Esophagus muscularis mucosa (tissue), 4 donors: ENCODE data around the gene CALML6. TPM values are rescaled to one million over a fixed set of nuclear protein-coding genes. Genes with fewer than 3 reads are reported as not detected.

Experiments used
- DNase-seq: peaks from one replicate; pipeline ENCODE4 v3.0.0-alpha.2; 2017; ENCODE audit errors: extremely low spot score
- H3K27ac ChIP-seq, 4 donors: fragments of 200-600 bp; sonication (generic); replicated peaks in 1 of 4; 1 replicate in 3 of 4; 2 replicates in 1 of 4; pipeline ENCODE4 v1.5.1; 2016 to 2019; ENCODE audit warnings: mild to moderate bottlenecking in 1 of 4
- H3K27me3 ChIP-seq, 4 donors: fragments of 200-600 bp; sonication (generic); one replicate each; pipeline versions ENCODE4 v1.5.1 to v1.6.0; 2016 to 2019
- H3K36me3 ChIP-seq, 4 donors: fragments of 200-600 bp; sonication (generic); one replicate each; pipeline ENCODE4 v1.5.1; 2016 to 2019
- H3K4me1 ChIP-seq, 4 donors: fragments of 200-600 bp; sonication (generic); one replicate each; pipeline ENCODE4 v1.5.1; 2016 to 2019
- H3K4me3 ChIP-seq, 4 donors: fragments of 200-600 bp; sonication (generic); 1 replicate in 2 of 4; 2 replicates in 2 of 4; pipeline ENCODE4 v1.5.1; 2016 to 2019; ENCODE audit warnings: mild to moderate bottlenecking in 4 of 4, moderate library complexity in 1 of 4
- H3K9me3 ChIP-seq, 4 donors: fragments of 200-600 bp; sonication (generic); 1 replicate in 3 of 4; 2 replicates in 1 of 4; pipeline ENCODE4 v1.5.1; 2016 to 2019
- EP300 ChIP-seq: sonication (generic); formaldehyde crosslinking; IDR thresholded peaks from one replicate; pipeline ENCODE4 v1.6.1; 2017; ENCODE audit warnings: antibody characterized with exemption
- POLR2A ChIP-seq: fragments of 450-650 bp; IDR thresholded peaks from one replicate; pipeline ENCODE4 v1.6.1; 2017; ENCODE audit warnings: antibody characterized with exemption, moderate library complexity, mild to moderate bottlenecking, low read depth
- POLR2AphosphoS5 ChIP-seq, 2 donors: sonication (generic); formaldehyde crosslinking; IDR thresholded peaks; one replicate each; pipeline ENCODE4 v1.6.1; 2017; ENCODE audit warnings: antibody characterized with exemption in 2 of 2
- WGBS: methylation state at CpG from one replicate; pipeline ENCODE4 v1.1.5; 2018; 5-methylcytosine and 5-hydroxymethylcytosine counted together
- intact Hi-C: fragments of 100-400 bp; cut with DNase I; formaldehyde crosslinking; loops from one replicate; pipeline ENCODE4 v1.15.1; 2023
- total RNA-seq, 4 donors: library from RNA; depleted of rRNA; stranded (reverse); fragments of >200 nt; gene quantifications; one replicate each; pipeline versions ENCODE4 v1.1.0 to v1.2.1, GENCODE V29; 2016
- TF ChIP-seq, protein P1 (sequence below), 3 experiments: fragments of 200-600 bp in 2 of 3; fragments of 450-650 bp in 1 of 3; sonication (generic) in 2 of 3; IDR thresholded peaks; one replicate each; pipeline ENCODE4 v1.5.1; 2017 to 2019; ENCODE audit warnings: antibody characterized with exemption in 3 of 3, mild to moderate bottlenecking in 2 of 3, moderate library complexity in 1 of 3

Gene CALML6
- total RNA-seq, 4 donors from 2014 or later, result not detected

DNA sequence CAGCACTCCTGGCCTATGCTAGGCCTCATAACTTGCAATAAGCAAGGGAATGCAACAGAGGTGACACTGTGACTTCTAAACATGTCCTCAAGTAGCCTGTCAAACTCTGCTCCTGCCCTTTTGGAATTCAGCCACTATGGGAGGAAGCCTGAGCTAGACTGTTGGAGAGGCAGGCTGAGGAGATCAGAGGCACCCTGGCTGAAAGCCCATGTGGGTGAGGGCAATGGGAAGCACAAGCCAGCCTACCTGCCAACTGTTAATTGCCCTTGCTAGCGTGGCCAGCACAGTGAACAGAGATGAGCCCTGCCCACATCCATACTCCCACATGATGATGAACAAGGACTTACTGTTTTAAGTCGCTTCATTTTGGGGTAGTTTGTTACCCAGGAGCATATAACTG is 41.9 kb upstream of the CALML6 start:
- Histone ChIP-seq H3K27ac (no peak overlapping the region), H3K36me3 (peaks cover 0 to 25% (median 11%) of the 10 kb centered on the region in 4 donors), H3K9me3 (no peaks in the 10 kb centered on the region), H3K4me3 (no peak overlapping the region), H3K27me3 (no peaks in the 10 kb centered on the region), H3K4me1 (peaks cover 73 to 94% (median 91%) of the 10 kb centered on the region in 4 donors)
- 65% methylated on average over 2 of the region's 2 CpGs for WGBS
- DNase-seq, result no peak
- no peak for TF ChIP-seq POLR2A
- TF ChIP-seq, protein P1, sequence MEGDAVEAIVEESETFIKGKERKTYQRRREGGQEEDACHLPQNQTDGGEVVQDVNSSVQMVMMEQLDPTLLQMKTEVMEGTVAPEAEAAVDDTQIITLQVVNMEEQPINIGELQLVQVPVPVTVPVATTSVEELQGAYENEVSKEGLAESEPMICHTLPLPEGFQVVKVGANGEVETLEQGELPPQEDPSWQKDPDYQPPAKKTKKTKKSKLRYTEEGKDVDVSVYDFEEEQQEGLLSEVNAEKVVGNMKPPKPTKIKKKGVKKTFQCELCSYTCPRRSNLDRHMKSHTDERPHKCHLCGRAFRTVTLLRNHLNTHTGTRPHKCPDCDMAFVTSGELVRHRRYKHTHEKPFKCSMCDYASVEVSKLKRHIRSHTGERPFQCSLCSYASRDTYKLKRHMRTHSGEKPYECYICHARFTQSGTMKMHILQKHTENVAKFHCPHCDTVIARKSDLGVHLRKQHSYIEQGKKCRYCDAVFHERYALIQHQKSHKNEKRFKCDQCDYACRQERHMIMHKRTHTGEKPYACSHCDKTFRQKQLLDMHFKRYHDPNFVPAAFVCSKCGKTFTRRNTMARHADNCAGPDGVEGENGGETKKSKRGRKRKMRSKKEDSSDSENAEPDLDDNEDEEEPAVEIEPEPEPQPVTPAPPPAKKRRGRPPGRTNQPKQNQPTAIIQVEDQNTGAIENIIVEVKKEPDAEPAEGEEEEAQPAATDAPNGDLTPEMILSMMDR (IDR thresholded peaks at IDR 0.05), result no peak
- TF ChIP-seq EP300, result no peak
- TF ChIP-seq POLR2AphosphoS5 (IDR thresholded peaks at IDR 0.05), result no peak
- intact Hi-C loops, result no loop called here

DNA sequence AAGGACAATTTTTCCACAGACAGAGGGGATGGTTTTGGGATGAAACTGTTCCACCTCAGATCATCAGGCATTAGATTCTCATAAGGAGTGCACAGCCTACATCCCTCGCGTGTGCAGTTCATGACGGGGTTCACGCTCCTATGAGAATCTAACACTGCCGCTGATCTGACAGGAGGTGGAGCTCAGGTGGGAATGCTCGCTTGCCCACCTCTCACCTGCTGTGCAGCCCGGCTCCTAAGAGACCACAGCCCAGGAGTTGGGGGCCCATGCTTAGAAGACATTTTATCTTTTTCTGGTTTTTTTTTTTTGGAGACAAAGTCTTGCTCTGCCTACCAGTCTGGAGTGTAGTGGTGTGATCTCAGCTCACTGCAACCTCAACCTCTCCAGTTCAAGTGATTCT is 40.2 kb upstream of the CALML6 start:
- TF ChIP-seq EP300 (no peak), POLR2A (no peak), POLR2AphosphoS5 (IDR thresholded peaks at IDR 0.05) (no peak)
- TF ChIP-seq, protein P1 (IDR thresholded peaks at IDR 0.05), result no peak
- Histone ChIP-seq H3K36me3 (peaks cover 0 to 33% (median 14%) of the 10 kb centered on the region in 4 donors), H3K4me3 (no peak overlapping the region), H3K27ac (no peak overlapping the region), H3K4me1 (peaks cover 75 to 97% (median 93%) of the 10 kb centered on the region in 4 donors), H3K27me3 (no peaks in the 10 kb centered on the region), H3K9me3 (no peaks in the 10 kb centered on the region)
- WGBS, result 96% methylated on average over 7 of the region's 7 CpGs
- intact Hi-C loops, result no loop called here
- DNase-seq, result no peak

DNA sequence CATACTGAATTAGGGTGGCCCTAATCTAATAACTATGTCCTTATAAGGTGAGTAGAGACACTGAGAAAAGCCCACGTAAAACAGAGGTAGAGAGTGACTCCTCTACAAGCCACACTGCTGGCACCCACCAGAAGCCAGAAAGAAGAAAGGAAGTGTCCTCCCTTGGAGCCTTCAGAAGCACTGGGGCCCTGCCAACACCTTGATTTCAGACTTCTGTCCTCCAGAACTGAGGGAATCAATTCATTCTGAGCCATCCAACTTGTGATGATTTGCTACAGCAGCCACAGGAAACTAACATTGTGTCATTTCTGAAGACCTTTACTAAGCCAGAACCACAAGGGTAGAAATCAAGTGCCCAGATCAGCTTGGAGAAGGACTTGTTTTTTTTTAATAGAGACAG is 39.1 kb upstream of the CALML6 start:
- 83% methylated on average over 1 of the region's 1 CpG for WGBS
- TF ChIP-seq EP300 (no peak), POLR2AphosphoS5 (IDR thresholded peaks at IDR 0.05) (no peak), POLR2A (no peak)
- TF ChIP-seq, protein P1 (IDR thresholded peaks at IDR 0.05), result no peak
- H3K9me3 ChIP-seq, result no peaks in the 10 kb centered on the region
- no peaks in the 10 kb centered on the region for H3K27me3 ChIP-seq
- H3K4me1 ChIP-seq, result peaks cover 80 to 98% (median 94%) of the 10 kb centered on the region in 4 donors
- no peak for DNase-seq
- H3K36me3 ChIP-seq, result peaks cover 0 to 33% (median 14%) of the 10 kb centered on the region in 4 donors
- intact Hi-C loops, result no loop called here
- no peak overlapping the region for H3K4me3 ChIP-seq
- H3K27ac ChIP-seq, result no peak overlapping the region

DNA sequence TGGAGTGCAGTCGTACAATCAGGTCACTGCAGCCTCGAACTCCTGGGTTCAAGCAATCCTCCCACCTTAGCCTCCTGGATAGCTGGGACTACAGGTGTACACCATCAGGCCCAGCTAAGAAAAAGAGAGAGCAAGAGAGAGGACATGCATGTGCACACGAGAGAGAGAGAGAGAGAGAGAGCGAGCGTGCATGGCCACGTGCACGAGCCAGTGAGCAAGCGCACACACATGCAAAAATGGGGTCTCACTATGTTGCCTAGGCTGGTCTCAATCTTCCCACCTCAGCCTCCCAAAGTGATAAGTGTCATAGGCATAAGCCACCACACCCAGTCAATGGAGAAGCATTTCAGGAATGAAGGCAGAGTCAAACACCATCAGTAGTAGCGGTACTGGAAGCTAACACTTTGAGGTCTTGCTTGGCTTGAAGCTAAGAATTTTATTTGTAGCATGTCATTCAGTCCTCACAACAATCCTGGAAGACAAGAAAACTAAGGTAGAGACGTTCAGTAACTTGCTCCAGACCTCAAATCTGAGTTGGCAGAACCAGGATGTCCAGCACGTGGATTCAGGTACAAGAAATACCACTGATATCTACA is 38.6 kb upstream of the CALML6 start:
- peaks cover 80 to 98% (median 94%) of the 10 kb centered on the region in 4 donors for H3K4me1 ChIP-seq
- no peak overlapping the region for H3K27ac ChIP-seq
- H3K4me3 ChIP-seq, result no peak overlapping the region
- WGBS, result 77% methylated on average over 11 of the region's 11 CpGs
- no peaks in the 10 kb centered on the region for H3K9me3 ChIP-seq
- TF ChIP-seq, protein P1 (IDR thresholded peaks at IDR 0.05), result no peak
- no peak for TF ChIP-seq POLR2AphosphoS5 (IDR thresholded peaks at IDR 0.05)
- TF ChIP-seq EP300, result no peak
- TF ChIP-seq POLR2A, result no peak
- intact Hi-C loops, result no loop called here
- no peak for DNase-seq
- peaks cover 0 to 33% (median 14%) of the 10 kb centered on the region in 4 donors for H3K36me3 ChIP-seq
- no peaks in the 10 kb centered on the region for H3K27me3 ChIP-seq
